Heart left ventricle (tissue), 13 donors: ENCODE results near the gene PGD.

Source experiments
- CTCF ChIP-seq, 12 donors: fragments of 200-600 bp; sonication (generic) in 4 of 12; IDR thresholded peaks; one replicate each; pipeline versions ENCODE4 v1.5.0 to v1.8.0; 2018 to 2022; ENCODE audit warnings: antibody characterized with exemption in 12 of 12, mild to moderate bottlenecking in 5 of 12
- POLR2A ChIP-seq, 2 donors: fragments of 450-650 bp; IDR thresholded peaks; one replicate each; pipeline ENCODE4 v1.6.1; 2017; ENCODE audit warnings: antibody characterized with exemption in 2 of 2, mild to moderate bottlenecking in 2 of 2, moderate library complexity in 2 of 2
- donor health status: ischemic (EF 13 %, LVEDD 7.1; RV severe dilation, severe dysfunction).
- donor health status: DM: no; HTN: yes; CAD: no.
- donor health status: DM: no; HTN: no; CAD: no.
- donor health status: ischemic (EF 25% LVEDD 6.9; RV normal size, moderate dysfunction).
- donor health status: ischemic (EF 25% LVEDD 5.7; RV mildly dilated, moderate dysfunction).
- donor health status: ischemic (EF 35%, LVEDD 5.7; RV mildly dilated, moderate dysfunction).
- donor health status: nonischemic (EF 11% LVEDD 7.7; RV severe dilation, severe dysfunction).
- donor health status: DM: yes; HTN: yes; CAD: no.
- donor health status: PGD.
- donor health status: ischemic (EF 29% LVEDD 5.4; RV normal size, mild dysfunction).
- donor health status: nonischemic (EF 23%, LVEDD 6.1; RV moderate dilation, normal function).

DNA sequence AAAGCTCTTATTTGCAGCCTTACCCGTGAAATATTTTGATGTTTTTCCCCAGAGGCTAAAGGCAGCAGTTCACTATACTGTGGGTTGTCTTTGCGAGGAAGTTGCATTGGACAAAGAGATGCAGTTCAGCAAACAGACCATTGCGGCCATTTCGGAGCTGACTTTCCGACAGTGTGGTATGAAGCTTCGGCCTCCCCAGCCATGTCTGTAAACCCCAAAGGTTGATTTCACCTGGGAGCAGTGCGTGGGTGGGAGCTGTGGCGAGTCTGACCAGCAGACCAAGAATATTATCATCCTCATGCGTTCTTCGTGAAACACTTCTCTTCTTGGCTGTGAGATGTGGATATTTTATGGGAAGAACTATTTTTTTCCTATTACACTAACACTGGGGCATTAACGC, 34.9 kb downstream of the PGD start:
- TF ChIP-seq CTCF (IDR thresholded peaks at IDR 0.05) (no peak), POLR2A (IDR thresholded peaks at IDR 0.05) (no peak)
